A549 treated with CORT108297 at 1 μM for 4 hours (cell line): ENCODE measurements around the gene IL1RL1. TPM values are rescaled to one million over a fixed set of nuclear protein-coding genes. Genes with fewer than 3 reads are reported as not detected.

ENCODE experiments used
- total RNA-seq: library from RNA; stranded (reverse); fragments of 200-300 nt; extraction: Qiagen RNA extraction; gene quantifications from 5 replicates; pipeline ENCODE4 v1.2.3, GENCODE V29; 2022

The IL1RL1 gene
- 0.67 to 1.2 TPM (median 0.86 TPM) in 5 replicates for total RNA-seq

DNA sequence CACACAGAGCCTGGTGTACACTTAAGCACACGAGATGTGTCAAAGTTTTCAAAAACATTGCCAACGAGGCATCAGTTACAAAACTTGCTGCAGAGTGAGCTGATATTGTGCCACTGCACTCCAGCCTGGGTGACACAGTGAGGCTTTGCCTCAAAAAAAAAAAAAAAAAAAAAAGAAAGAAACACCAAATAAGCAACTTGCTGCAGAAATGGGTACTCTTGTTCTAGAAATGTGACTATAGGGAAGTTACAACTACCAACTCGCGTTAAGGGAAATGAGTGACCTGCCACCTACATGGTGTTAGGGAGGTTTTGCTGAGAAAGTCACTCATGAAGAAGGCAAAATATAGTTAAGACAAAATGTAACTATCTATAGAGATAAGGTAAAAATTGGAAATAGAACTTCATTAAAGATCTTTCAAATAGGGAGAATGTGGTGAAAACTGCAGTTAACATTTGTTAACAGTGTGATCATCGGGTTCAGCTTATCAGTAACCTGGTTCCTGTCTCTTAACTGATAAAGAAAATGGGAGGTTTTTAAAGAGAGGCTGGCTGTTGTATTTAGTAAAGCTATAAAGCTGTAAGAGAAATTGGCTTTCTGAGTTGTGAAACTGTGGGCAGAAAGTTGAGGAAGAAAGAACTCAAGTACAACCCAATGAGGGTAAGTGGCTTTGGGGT is at the start of gene IL1RL1:
IL1RL1 (plus strand) TSS at position 600 of the 677 bp plus-strand sequence. CDS start 26,702 bp downstream, outside the sequence.

DNA sequence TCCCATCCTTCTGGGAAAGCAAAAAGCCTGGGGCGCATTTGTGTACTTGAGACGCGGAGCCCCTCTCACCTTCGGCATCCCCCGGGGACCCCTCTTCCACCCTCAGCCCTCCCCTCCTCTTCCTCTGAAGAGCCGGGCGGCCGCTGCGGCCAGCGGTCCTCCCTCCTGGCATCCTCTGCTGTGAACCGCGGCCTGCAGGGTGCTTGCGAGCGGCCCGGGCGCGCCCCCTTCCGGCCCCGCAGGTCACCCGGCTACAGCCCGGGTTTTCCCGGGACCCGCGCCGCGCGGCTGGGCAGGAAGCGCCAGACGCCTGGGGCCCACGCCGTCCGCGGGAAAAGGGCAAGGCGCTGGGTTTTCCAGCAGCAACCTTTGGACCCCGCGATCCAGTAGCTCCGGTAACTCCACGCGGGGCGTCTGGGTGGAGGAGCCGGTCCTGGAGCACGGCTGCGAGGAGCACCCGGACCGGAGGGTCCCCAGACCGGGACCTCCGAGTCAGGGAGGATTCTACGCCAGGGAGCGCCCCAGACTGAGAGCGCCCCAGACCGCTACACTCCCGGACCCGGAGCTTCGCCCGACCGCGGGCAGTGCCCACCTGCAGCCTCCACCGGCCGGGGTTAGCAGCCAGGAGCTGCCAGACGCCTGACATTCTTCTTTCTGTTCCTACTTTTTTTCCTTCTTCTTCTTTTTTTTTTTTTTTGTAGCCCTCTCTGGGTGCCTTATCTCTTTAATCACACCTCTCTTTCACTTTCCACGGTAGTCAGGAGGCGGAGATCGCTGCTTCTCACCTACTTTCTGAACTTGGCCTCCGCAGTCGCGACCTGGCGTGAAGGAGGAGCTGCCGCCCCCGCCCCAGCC is 44.4 kb downstream of the IL1RL1 start, which contains the start of gene IL18R1:
IL18R1 (plus strand) TSS at position 271 of the 855 bp plus-strand sequence. CDS start 6,865 bp downstream, outside the sequence.

Other genes with a start within 250 kb of the IL1RL1 start
- 22.9 to 40.2 TPM (median 34.7 TPM) in 5 replicates for gene IL1R1, start 168.8 kb upstream of the IL1RL1 start, total RNA-seq
- 0.05 TPM in 1 of 5 replicates, not detected in the others for gene IL1RL2, start 124.5 kb upstream of the IL1RL1 start, total RNA-seq
- gene IL18R1, start 44.2 kb downstream of the IL1RL1 start, total RNA-seq = 0.77 to 1.1 TPM (median 0.90 TPM) in 5 replicates
- gene IL18RAP, start 111.6 kb downstream of the IL1RL1 start, total RNA-seq = 0.11 TPM in 1 of 5 replicates, not detected in the others
- gene SLC9A4, start 161.7 kb downstream of the IL1RL1 start, total RNA-seq = not detected in 5 replicates